GM23338 (cell line): ENCODE results near the gene CCDC50. TPM values are rescaled to one million over a fixed set of nuclear protein-coding genes. Genes with fewer than 3 reads are reported as not detected.

Experiments used
- ATAC-seq: fragments of 200-7000 bp; cut with Tn5 transposase; 3 replicates; pipeline ENCODE4 v1.9.1; 2020
- DNase-seq: peaks from one replicate; pipeline ENCODE4 v3.0.0-alpha.2; 2015; ENCODE audit warnings: low spot score
- H2AFZ ChIP-seq: fragments of 200-600 bp; sonication (generic); 2 replicates; pipeline ENCODE4 v1.8.0; 2016; ENCODE audit warnings: antibody characterized with exemption, mild to moderate bottlenecking, moderate library complexity
- H3F3A ChIP-seq: fragments of 200-600 bp; sonication (generic); replicated peaks from 2 replicates; pipeline ENCODE4 v1.8.0; 2017; ENCODE audit warnings: antibody characterized with exemption, mixed run types, low read depth
- H3K27ac ChIP-seq: fragments of 200-600 bp; sonication (generic); 2 replicates; pipeline ENCODE4 v1.6.1; 2016; ENCODE audit warnings: low read depth
- H3K27me3 ChIP-seq: fragments of 200-600 bp; sonication (generic); 2 replicates; pipeline ENCODE4 v1.8.0; 2016; ENCODE audit warnings: mild to moderate bottlenecking, mixed run types, moderate library complexity; ENCODE audit not compliant: insufficient read depth
- H3K36me3 ChIP-seq: fragments of 200-600 bp; sonication (generic); 2 replicates; pipeline ENCODE4 v1.8.0; 2016; ENCODE audit warnings: mild to moderate bottlenecking; ENCODE audit not compliant: insufficient read depth
- H3K4me1 ChIP-seq: fragments of 200-600 bp; sonication (generic); 2 replicates; pipeline ENCODE4 v1.8.0; 2016; ENCODE audit warnings: mild to moderate bottlenecking, moderate library complexity; ENCODE audit not compliant: insufficient read depth
- H3K4me2 ChIP-seq: fragments of 200-600 bp; sonication (generic); 2 replicates; pipeline ENCODE4 v1.7.1; 2017; ENCODE audit warnings: mixed run types
- H3K4me3 ChIP-seq: fragments of 200-600 bp; sonication (generic); 2 replicates; pipeline ENCODE4 v1.6.1; 2016; ENCODE audit warnings: mixed run types
- H3K79me2 ChIP-seq: fragments of 200-600 bp; sonication (generic); replicated peaks from 2 replicates; pipeline ENCODE4 v1.8.0; 2017; ENCODE audit warnings: mild to moderate bottlenecking; ENCODE audit not compliant: insufficient read depth
- H3K9me2 ChIP-seq: fragments of 200-600 bp; sonication (generic); 2 replicates; pipeline ENCODE4 v1.8.0; 2017; ENCODE audit not compliant: insufficient read depth
- H4K20me1 ChIP-seq: fragments of 200-600 bp; sonication (generic); replicated peaks from 2 replicates; pipeline ENCODE4 v1.8.0; 2017; ENCODE audit warnings: mild to moderate bottlenecking; ENCODE audit not compliant: insufficient read depth
- H3K27ac Mint-ChIP-seq: 2 replicates; pipeline ENCODE4 v1.8.0; 2020; ENCODE audit warnings: inconsistent platforms, mild to moderate bottlenecking, moderate library complexity, mixed read lengths
- H3K27me3 Mint-ChIP-seq: 3 replicates; pipeline ENCODE4 v1.8.0; 2022; ENCODE audit warnings: low read depth, mild to moderate bottlenecking, moderate library complexity, mixed read lengths, inconsistent platforms; ENCODE audit not compliant: insufficient read depth, poor library complexity
- H3K36me3 Mint-ChIP-seq: 3 replicates; pipeline ENCODE4 v1.8.0; 2021; ENCODE audit warnings: low read depth, mild to moderate bottlenecking, inconsistent platforms, moderate library complexity, mixed read lengths
- H3K4me1 Mint-ChIP-seq: 3 replicates; pipeline ENCODE4 v1.8.0; 2020; ENCODE audit warnings: mild to moderate bottlenecking, inconsistent platforms, mixed read lengths
- H3K4me3 Mint-ChIP-seq: 3 replicates; pipeline ENCODE4 v1.8.0; 2021; ENCODE audit warnings: moderate library complexity, mild to moderate bottlenecking, inconsistent platforms, mixed read lengths
- H3K9me3 Mint-ChIP-seq: 3 replicates; pipeline ENCODE4 v1.8.0; 2020; ENCODE audit warnings: moderate library complexity, mild to moderate bottlenecking, inconsistent platforms, mixed read lengths
- CREB1 ChIP-seq: fragments of 250-450 bp; sonication (Bioruptor Pico); IDR thresholded peaks from 2 replicates; pipeline ENCODE4 v1.5.0; 2020; ENCODE audit warnings: low read depth, mild to moderate bottlenecking, moderate library complexity
- CTCF ChIP-seq, 2 experiments: fragments of 200-600 bp in 1 of 2; sonication (generic) in 1 of 2; conservative IDR thresholded peaks; 2 replicates each; pipeline versions ENCODE4 v1.5.1 to v1.6.1; 2016 to 2017; ENCODE audit warnings: antibody characterized with exemption in 2 of 2, low read depth in 2 of 2, mild to moderate bottlenecking in 2 of 2, moderate library complexity in 1 of 2
- ETS1 ChIP-seq: IDR thresholded peaks from 2 replicates; pipeline ENCODE4 v1.6.1; 2016; ENCODE audit warnings: antibody characterized with exemption
- EZH2phosphoT487 ChIP-seq: fragments of 200-600 bp; sonication (generic); IDR thresholded peaks from one replicate; pipeline ENCODE4 v1.8.1; 2018; ENCODE audit warnings: antibody characterized with exemption; ENCODE audit not compliant: unreplicated experiment
- JUNB ChIP-seq: IDR thresholded peaks from one replicate; pipeline ENCODE4 v1.6.1; 2016; ENCODE audit warnings: antibody characterized with exemption; ENCODE audit not compliant: unreplicated experiment
- NANOG ChIP-seq: IDR thresholded peaks from 2 replicates; pipeline ENCODE4 v1.6.1; 2016; ENCODE audit warnings: antibody characterized with exemption, borderline replicate concordance
- POLR2AphosphoS5 ChIP-seq: IDR thresholded peaks from 2 replicates; pipeline ENCODE4 v1.6.1; 2016; ENCODE audit warnings: antibody characterized with exemption, low read depth
- REST ChIP-seq: IDR thresholded peaks from one replicate; pipeline ENCODE4 v1.6.1; 2018; ENCODE audit warnings: antibody characterized with exemption; ENCODE audit not compliant: unreplicated experiment
- ZNF114 ChIP-seq: fragments of 250-450 bp; sonication (Bioruptor Pico); IDR thresholded peaks from 2 replicates; pipeline ENCODE4 v1.5.0; 2020; ENCODE audit warnings: mild to moderate bottlenecking, moderate library complexity
- ZNF331 ChIP-seq: fragments of 250-450 bp; sonication (Bioruptor Pico); IDR thresholded peaks from 2 replicates; pipeline ENCODE4 v1.5.0; 2020; ENCODE audit warnings: low read depth, mild to moderate bottlenecking, moderate library complexity
- polyA plus RNA-seq: library from polyadenylated mRNA; unstranded; fragments of >200 nt; fragmentation: Nextera tagmentation; extraction: Ambion mirVana; gene quantifications from 2 replicates; pipeline ENCODE4 v1.2.1, GENCODE V29; 2016
- total RNA-seq: library from RNA; depleted of rRNA; stranded (reverse); fragments of >200 nt; shearing (Covaris generic); gene quantifications from 2 replicates; pipeline ENCODE4 v1.2.3, GENCODE V29; 2014

The CCDC50 gene
- total and polyA plus RNA-seq, 2 experiments from 2014 or later: 22.4 to 25.4 TPM

GRCh38 chr3:191373327-191373726, 44.1 kb downstream of the CCDC50 start:
- Mint-ChIP-seq H3K4me1 (peaks cover 45% of the 10 kb centered on the region), H3K36me3 (peaks cover 22% of the 10 kb centered on the region), H3K27ac (no peak overlapping the region), H3K9me3 (no peaks in the 10 kb centered on the region), H3K4me3 (no peak overlapping the region), H3K27me3 (no peaks in the 10 kb centered on the region)
- TF ChIP-seq ETS1 (no peak), NANOG (no peak), ZNF114 (CRISPR knock-in tag) (no peak), JUNB (no peak), EZH2phosphoT487 (no peak), ZNF331 (CRISPR knock-in tag) (no peak), POLR2AphosphoS5 (no peak), CTCF (conservative IDR thresholded peaks at IDR 0.05; ENCODE audit: low read depth in 2 of 2) (no peak), REST (no peak), CREB1 (no peak)
- H4K20me1 ChIP-seq: no peaks in the 10 kb centered on the region
- no peak for DNase-seq
- no peak overlapping the region for H3K4me2 ChIP-seq
- no peak overlapping the region for H3K4me3 ChIP-seq
- H3K36me3 ChIP-seq: no peaks in the 10 kb centered on the region
- no peak overlapping the region for H2AFZ ChIP-seq
- peaks cover 3% of the 10 kb centered on the region; the same call in 1 of the 2 replicates for H3K9me2 ChIP-seq
- H3K4me1 ChIP-seq: peaks cover 29% of the 10 kb centered on the region
- no peaks in the 10 kb centered on the region for H3K79me2 ChIP-seq
- no peak for ATAC-seq
- no peaks in the 10 kb centered on the region for H3K27me3 ChIP-seq
- no peaks in the 10 kb centered on the region for H3F3A ChIP-seq
- no peak overlapping the region for H3K27ac ChIP-seq
